KBM-7 (cell line): Measurements from ENCODE around the gene CD2.
"Not testable (repeated sequence)": the region's sequence is repeated elsewhere in the genome, so short reads cannot be mapped to it uniquely, and the experiment has no call there.

Experiments used
- DNase-seq: peaks from one replicate; pipeline ENCODE4 v3.0.0-alpha.2; 2015
- in situ Hi-C: fragments of 300-500 bp; cut with MboI; formaldehyde crosslinking; loops from 2 replicates; pipeline ENCODE4 v1.14.3; 2020; ENCODE audit warnings: low sequenced_read_pairs, low pct_unique_long_range_greater_than_20kb, mixed read lengths

The CD2 gene

GRCh38 chr1:116753312-116753711 lies 918 bp upstream of the CD2 start:
- DNase-seq: no peak
- in situ Hi-C loops: no loop called here

GRCh38 chr1:116755066-116755465 lies 836 bp downstream of the CD2 start:
- in situ Hi-C loops: no loop called here
- no peak for DNase-seq

- in situ Hi-C loops: no loop called here
These were observed 1.5 kb downstream of the CD2 start for GRCh38 chr1:116755681-116756080.

GRCh38 chr1:116756092-116756491 lies 1.9 kb downstream of the CD2 start:
- DNase-seq, in situ Hi-C loops: not testable (repeated sequence)

More at GRCh38 chr1:116755681-116756080, 1.5 kb downstream of the CD2 start:
- no peak for DNase-seq

GRCh38 chr1:116758456-116758815 lies 4.2 kb downstream of the CD2 start:
- peak; percentile 29 for DNase-seq
- in situ Hi-C loops: not testable (repeated sequence)

- DNase-seq: no peak
- in situ Hi-C loops: no loop called here
These were observed 5.4 kb downstream of the CD2 start for GRCh38 chr1:116759636-116760035.

- in situ Hi-C loops: no loop called here
- no peak for DNase-seq
These were observed 6.3 kb downstream of the CD2 start for GRCh38 chr1:116760487-116760886.

- in situ Hi-C loops: no loop called here
- no peak for DNase-seq
These were observed 6.9 kb downstream of the CD2 start for GRCh38 chr1:116760996-116761665.

- DNase-seq: no peak
- in situ Hi-C loops: no loop called here
These were observed 8.1 kb downstream of the CD2 start for GRCh38 chr1:116762281-116762680.

- DNase-seq: no peak
- in situ Hi-C loops: no loop called here
These were observed 8.5 kb downstream of the CD2 start for GRCh38 chr1:116762781-116763115.

GRCh38 chr1:116763116-116763786 lies 9.0 kb downstream of the CD2 start:
- DNase-seq: no peak
- in situ Hi-C loops: no loop called here

- DNase-seq: peak; percentile 46
- in situ Hi-C loops: no loop called here
These were observed 9.7 kb downstream of the CD2 start for GRCh38 chr1:116763787-116764465.

GRCh38 chr1:116764466-116764898 lies 10.3 kb downstream of the CD2 start:
- DNase-seq: no peak
- in situ Hi-C loops: no loop called here

GRCh38 chr1:116764906-116765862 lies 11.0 kb downstream of the CD2 start:
- in situ Hi-C loops: no loop called here
- no peak for DNase-seq

GRCh38 chr1:116765962-116766361 lies 11.7 kb downstream of the CD2 start:
- in situ Hi-C loops: no loop called here
- DNase-seq: no peak

- in situ Hi-C loops: no loop called here
- DNase-seq: no peak
These were observed 12.6 kb downstream of the CD2 start for GRCh38 chr1:116766616-116767469.

- in situ Hi-C loops: no loop called here
- no peak for DNase-seq
These were observed 13.7 kb downstream of the CD2 start for GRCh38 chr1:116767782-116768382.

GRCh38 chr1:116768416-116769103 lies 14.3 kb downstream of the CD2 start:
- no peak for DNase-seq
- in situ Hi-C loops: no loop called here
